Eye (tissue), 1 donor: ENCODE results near the gene ADISSP.

ENCODE experiments used
- DNase-seq: peaks from one replicate; pipeline ENCODE4 v3.0.0-alpha.2; 2015

ADISSP gene

DNA sequence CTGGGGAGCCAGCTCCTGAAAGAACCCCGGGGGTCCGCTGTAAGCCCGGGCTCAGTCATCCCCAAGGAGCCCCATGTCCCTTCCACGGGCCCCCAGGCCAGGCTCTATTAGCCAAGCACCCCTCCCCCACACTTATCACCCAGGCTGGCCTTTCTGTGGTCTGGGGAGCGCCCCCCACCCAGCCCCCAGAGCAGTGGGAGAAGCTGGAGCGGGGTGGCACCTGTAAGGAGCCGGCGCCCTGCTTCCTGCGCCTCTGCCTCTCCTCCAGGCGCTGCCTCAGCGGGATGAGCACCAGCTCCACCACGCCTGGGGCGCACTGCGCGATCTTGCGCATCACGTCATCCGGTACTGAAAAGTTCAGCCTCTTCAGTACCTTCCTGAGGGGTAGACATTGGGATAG lies 11.4 kb upstream of the ADISSP start:
- no peak for DNase-seq

DNA sequence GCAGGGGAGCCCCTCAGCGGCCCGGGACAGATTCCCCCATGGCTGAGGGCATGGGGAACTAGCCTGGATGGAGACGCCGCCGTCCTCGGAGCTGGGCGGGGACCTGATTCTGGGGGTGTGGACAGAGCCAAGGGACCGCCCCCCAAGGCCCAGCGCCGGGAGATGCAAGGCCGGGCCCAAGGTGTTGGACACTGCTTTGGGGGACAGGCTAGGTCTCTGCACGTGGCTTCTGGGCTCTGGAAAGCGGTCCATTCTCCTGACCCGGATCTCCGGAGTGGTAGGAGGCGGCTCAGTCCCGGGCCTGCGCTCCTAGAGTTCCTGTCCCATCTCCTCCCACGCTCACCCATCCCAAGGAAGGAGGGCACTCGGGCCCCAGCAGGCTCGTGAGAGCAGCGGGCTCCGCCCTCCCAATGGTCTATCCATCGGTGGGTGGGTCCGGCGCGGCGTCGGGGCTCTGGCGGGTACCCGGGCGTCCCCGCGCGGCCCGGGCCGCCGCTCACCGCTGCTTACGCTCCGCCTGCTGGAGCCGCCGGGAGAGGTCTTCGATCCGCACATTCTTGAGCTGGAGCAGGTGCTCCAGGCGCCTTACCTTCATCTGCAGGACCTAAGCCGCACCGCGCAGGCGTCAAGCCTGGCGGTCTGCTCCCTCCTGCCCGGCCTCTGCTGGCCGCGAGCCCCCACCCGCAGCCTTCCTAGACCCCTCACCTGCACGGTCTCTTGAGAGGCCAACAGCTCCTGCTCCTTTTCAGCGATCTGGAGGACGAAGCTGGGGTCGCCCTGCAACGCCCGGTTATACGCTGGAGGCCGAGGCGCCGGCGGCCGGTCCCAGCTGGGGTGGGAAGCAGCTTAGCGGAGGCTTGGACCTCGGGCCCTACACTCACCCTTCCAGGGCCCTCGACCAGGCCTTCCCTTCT lies 10.4 kb upstream of the ADISSP start:
- DNase-seq, result peak; percentile 62

DNA sequence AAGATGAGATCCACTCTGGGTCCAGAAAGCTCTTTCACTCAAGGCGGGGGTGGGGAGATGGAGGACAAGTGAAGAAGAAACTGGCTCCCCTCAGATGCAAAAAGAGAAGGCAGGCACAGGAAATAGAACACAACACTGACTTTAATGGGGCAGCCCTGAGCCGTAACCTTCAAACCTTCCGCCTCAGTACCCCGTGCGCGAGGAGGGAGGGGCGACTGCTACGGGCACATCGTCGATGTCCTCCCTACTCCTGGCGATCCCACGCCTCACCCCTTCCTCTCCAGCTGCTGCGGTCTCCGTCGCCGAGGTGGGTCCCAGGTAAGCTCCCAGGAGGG lies 9.8 kb upstream of the ADISSP start:
- DNase-seq, result peak; percentile 47

DNA sequence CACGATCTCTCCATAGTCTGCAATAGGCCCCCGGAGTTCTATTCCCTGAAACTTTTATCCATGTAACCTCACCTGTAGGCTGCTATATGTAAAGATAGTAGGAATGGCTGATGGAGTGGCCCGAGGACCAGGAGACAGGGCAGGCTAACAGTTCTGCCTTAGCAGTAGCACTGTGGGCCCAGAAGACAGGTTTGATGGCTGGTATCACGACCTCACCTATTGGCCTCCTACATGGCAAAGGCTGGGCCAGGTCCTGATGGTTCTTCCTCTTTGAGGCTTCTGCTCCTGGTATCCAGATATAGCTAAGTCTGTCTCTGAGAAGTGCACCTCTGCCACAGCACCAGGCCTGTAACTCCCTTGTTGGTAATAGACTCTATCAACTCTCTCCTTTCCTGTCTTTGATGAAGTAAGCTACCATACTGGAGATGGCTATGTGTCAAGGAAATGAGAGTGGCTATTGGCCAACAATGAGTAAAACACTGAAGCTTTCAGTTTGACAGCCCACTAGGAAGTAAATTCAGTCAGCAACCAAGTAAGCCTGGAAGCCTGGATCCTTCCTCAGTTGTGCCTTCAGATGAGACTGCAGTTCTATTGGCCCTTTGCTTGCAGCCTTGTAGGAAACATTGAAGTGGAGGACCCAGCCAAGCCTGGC lies 8.0 kb upstream of the ADISSP start:
- no peak for DNase-seq

DNA sequence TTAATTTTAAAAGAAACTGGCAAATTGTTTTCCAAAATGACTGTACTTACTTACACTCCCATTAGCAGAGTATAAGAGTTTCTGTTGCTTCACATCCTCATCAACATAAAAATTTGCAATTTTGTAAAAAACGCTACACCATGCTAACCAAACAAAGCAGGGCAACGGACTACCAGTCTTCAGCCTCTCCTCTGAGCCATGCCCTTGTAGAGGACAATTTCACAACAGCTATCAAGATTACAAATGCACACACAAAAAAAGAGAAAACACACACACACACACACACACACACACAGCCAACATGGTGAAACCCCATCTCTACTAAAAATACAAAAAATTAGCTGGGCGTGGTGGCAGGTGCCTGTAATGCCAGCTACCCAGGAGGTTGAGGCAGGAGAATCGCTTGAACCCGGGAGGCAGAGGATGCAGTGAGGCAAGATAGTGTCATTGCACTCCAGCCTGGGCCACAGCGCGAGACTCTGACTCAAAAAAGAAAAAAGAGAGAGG lies 4.1 kb upstream of the ADISSP start:
- DNase-seq, result no peak

DNA sequence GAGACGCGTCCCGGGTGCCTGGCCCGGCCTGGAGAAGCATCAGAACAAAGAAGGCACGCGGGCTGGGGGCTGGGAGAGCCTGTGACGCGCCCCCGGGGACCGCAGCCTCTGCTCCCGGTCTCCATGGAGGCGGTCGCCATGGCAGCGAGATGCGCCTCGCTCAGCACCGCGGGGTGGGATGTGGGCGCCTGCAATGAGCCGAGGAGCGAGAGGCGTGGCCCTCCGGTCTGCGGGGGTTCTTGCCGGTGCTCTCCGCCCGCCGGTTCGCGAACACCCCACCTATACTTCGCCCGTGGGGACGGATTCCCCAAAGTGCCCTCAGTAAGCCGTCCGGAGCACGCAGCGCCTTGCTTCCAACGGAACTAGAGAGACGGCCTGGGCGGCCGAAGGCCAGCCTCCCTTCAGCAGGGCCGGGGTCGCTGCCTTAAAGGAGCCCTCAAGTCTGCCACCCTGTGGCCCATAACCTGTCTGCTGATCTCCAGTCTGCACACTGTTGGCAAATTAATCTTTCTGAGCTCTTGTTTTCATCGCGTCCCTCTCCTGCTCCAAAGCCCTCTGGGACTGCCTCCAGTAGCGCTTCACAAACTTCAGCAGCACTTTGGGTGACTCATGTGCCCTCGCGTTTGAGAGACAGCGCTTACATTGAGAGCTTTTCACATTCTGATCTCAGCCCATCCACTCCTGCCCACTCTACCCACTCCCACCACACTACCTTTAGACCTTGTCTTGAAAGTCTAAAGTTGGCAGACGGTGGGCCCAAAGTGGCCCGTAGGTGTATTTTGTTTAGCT lies 983 bp upstream of the ADISSP start:
- DNase-seq, result peak; percentile 94

DNA sequence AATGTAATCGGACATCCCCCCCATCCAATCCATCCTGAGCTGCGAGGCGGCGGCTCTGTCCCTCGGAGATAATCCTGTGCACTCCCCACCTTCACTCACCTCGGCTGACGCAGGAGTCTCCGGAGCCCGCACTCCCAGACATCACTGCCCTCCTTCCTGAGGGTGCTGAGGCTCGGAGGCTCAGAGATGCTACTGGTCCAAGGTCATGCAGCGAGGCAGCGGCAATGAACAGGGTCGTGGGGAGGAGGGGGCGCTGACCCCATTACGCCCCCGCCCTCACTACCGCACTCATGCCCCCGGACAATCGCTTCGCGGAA lies 485 bp downstream of the ADISSP start:
- DNase-seq, result no peak

DNA sequence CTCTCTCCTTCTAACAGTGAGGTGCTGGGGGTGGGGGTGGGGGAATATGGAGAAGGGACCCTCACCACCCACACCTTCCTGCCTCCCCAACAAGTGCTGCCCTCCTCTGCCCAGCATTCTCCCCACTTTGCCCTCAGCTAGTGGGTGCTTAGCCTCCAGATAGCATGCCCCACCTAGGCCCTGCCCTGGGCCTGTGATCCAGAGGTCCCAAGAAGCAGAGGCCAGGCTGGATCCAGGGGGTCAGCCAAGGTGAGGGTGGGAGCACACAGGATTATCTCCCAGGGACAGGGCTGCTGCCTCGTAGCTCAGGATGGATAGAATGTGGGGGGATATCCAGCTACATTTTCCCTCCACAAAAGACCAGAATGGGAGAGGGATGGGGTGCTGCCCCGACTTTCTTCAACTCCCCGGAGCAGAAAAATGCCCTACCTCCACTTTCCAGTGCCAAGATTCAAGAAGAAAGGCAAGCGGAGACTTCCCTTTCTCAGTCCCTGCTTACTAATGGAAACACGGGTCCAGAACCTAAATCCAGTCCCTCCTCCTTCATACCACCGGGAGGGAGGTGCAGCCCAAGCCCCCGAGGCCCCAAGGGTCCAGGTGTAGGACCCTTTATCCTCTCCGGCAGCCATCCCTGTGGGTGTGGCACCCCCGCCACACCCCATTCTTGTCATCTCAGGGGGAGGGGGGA lies 987 bp downstream of the ADISSP start:
- DNase-seq, result no peak

DNA sequence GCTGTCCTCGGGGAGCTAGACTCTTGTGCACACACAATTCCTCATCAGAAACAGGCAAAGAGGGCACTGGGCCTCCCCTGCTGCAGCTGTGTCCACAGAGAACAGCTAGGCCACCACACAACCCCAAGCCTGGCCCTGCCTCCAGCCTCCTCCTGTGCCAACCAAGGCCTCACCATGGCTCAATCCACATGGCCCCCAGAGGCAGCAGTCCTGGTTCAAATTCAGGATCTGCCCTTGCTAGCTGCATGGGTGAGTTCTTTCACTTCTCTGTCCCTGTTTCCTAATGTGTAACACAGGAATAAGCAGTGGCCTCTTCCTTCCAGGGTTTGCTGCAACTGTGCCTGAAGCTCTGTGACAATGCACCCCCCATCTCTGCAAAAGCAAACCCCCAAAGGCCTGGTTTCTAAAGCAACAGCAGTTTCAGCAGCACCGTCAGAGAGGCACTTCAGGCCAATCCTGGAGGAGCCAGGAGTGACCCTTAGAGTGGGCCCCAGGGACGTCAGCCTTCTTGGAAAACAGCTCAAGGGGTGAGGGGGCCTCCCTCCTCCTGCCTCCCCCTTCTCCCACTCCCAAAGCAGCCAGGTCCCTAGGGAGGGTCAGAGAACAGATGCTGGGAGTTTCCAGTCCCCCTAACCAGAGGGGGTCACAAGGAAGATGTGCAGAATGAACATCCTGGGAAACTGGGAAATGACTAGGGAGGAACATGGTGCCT lies 2.2 kb downstream of the ADISSP start:
- DNase-seq, result no peak

DNA sequence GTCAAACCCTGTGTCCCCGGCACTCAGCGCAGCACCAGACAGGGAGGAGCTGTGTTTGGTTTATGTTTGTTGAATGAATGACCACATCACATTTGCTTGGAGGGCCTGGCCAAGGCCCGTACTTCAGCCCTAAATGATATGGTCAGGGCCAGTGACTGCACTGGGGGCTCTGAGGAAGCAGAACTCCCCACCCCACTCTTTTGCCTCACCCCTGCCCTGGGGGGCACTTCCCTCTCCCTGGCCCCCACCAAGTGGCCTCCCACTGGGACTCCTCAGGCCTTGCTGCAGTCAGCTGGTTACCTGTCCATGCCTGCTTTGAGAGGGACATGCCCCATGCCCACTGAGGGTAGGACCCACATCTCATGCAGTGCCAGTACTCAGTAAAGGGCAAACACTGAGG lies 2.9 kb downstream of the ADISSP start:
- DNase-seq, result no peak

DNA sequence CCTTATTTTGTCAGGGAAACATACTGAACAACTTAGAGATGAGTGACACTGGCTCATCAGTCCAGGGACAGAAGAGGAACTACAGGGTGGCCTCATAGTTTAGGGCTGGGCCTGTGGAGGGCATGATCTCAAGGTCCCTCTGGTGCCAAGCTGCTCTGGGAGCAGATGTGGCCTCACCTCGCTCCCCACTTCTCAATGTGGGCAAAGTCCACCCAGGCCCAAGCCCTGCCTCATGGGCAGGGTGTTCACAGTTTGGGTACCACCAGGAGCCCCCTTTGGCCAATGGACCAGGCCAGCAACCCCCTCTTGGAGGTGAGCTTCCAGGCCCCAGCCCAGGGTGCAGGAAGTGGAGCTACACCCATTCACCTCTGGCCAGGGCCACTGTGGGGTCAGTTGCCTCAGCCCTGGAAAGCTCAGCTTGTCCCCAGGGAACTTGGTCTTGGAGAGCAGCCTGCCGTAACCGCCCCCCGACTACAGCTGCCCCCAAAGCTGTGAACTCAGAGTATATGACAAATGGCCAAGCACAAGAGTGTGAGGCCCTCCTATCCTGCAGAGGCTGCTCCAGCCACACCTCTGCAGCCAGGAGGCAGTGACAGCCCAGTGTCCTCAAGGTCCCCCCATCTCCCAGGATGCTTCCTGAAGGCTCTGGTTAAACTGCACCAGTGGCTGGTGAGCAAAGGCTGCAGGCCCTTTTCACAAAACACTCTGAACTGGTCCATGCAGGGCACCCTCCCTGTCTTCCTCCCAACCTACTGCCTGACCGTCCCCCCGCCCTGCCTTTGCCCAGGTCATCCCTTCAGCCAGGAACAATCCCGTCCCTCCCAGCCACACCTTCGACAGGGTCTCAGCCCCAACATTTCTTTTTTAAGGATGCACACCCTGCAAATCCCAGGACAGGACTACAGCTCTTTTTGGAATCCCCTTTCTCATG lies 3.6 kb downstream of the ADISSP start:
- no peak for DNase-seq

DNA sequence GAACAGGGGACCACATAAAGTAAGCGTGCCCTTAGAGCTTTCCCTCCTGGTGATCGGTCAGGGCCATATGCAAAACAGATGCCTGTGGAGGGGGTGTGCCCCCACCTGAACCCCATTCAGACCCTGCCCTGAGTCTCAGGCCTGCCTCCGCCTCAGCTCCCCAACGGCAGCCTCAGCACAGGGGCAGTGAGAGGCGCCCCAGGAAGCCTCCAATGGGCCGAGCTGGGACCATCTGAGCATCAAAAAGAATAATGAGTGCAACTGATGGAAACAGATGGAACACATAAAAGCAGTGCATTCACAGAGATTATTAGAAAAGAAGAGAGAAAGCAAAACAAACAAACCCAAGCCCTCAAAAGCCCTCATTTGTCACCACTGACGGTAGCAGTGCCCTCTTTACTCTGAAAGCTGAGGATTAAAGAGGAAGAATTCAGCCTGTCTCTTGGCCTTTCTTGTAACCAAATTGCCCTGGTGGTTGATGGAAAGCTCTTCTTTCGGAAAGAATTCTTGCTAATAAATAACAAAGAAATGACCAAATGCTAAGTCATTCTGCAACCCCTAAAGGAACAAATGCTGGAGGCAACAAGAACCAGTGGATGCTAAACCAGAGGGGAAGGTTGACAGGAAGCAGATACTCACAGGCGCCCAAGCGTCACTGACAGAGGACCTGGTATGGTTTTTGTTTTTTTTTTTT lies 6.8 kb downstream of the ADISSP start:
- peak; percentile 8 for DNase-seq

DNA sequence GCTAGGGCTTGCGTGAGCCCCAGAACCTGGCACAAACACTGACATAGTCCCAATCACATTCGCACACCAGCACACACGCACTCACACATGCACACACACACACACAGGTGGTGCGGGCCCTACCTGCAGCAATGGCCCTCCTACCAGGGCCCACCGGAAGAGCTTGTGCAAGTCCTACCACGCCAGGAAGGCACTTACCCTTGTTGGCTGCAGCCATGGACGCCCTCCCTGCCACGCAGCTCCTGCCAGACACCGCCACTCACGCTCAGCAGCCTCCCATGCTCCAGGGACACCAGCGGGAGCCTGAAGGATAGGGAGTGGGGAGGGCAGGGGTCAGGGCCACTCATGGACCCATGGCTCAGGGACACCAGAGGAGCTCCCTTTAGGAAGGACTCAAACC lies 7.7 kb downstream of the ADISSP start:
- DNase-seq, result no peak

DNA sequence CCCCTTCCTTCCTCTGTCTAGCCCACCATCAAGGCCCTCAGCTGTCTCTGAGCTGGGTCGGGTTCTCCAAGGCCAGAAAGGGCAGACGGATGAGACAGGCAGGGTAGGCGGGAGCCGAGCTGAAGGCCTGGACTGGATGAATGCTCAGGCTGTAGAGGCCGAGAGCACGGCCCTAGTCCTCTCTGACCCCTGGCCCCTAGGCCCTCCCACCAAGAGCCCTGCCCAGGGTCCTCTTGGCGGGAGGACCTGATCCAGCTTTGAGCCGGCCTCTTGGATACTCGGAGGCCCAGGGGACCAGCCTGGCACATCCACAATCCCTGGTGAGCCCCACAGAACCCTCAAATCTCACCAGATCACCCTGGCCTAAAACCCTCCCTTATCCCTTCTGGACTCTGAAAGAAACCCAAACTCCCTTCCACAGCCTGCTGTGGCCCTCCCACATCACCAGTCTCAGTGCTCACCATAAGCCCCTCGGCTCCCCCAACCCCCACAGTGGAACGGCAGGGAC lies 8.2 kb downstream of the ADISSP start:
- DNase-seq, result no peak

DNA sequence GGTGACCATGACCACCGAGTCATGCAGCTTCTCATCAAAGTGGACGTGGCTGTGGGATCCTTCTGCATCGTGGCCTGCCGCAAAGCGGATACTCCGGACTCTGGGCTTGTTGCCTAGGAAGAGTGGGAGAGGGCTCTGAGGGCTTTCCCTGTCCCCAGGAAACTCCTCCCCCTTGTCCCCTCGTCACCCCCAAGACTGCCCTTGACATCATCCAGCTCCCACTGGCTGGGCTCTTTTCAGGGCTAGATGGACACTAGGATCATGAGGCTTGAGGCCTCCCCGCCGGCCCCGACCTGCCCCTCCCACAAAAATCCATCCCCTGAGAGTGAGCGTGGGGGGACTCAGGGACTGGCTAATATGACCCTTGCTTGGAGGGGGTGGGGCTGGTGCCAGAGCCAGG lies 9.0 kb downstream of the ADISSP start:
- DNase-seq, result no peak

DNA sequence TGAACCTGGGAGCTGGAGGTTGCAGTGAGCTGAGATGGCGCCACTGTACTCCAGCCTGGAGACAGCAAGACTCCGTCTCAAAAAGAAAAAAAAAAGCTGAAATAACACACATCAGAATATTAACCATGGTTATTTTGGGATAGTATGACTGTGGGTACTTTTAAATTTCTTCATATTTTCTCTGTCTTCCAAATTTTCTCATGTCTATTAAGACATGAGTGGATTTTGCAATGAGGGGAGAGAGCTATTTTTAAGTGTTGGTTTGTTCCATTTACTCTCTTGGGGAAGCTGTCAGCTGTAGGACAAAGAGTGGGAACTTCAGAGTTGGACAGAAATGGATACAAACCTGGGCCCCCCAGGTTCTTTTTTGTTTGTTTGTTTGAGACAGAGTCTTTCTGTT lies 10.3 kb downstream of the ADISSP start:
- no peak for DNase-seq

DNA sequence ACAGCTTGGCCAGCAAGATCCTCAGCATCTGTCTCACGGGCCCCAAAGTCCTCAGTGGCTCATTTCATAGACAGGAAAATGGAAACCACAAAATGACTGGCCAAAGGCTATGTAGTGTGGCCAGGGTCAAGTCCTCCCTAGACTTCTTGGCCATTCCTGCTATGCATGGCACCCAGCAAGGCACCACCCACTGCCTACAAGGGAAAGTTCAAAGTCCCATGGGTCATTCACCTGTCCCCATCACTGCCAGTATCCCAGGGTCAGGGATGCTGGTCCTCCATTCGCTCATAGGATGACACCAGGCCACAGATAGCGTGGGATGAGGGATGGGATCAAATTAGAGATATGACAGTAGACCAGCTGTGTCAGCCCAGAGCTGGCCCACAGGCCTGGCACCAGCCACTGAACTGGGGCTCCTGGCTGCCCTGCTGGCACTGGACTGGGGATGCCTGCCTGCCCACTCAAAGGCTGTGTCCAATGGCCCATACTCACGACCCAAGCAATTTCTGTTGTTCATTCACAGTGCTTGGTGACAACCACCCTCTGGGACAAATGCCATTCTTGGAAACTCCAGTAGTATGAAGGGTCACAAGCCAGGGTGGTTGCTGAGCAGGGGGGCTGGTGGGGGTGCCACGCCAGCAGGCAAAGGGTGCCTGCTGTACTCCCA lies 11.6 kb downstream of the ADISSP start:
- no peak for DNase-seq

DNA sequence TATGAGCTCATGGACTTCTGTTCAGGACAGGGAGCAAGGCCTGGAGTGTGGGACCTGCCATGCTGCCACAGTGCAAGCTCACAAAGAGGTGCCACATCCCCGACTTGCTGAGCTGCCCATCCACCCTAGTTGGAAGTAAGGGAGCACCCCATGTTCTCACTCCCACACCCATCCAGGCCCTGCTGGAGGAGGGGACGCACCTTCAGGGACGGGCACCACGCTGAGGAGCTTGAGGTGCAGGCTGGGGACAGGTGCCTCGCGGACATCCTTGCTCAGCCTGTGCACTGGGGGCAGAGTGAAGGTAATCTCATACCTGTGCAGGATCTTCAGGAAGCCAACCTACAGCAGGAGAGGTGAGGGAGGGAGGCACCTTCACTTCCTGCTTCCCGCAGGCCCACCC lies 12.3 kb downstream of the ADISSP start:
- no peak for DNase-seq

DNA sequence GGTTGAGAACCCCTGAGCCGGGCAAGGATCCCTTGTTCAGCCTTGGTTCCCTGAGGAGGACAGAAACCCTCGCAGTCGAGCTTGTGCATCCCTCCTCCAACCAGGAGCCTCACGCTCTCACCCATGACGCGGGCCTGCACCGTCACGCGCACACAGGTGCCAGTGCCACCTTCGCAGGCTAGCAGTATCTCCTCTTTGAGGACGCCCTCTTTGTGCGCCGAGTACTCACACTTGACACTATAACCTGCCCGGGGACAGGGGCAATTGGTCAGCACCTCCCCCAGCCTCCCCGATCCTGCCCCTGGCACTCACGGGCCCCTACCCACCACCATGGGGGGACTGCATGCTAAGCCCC lies 13.3 kb downstream of the ADISSP start:
- DNase-seq, result no peak
